ENCODE data around the gene PLXNA4. TPM values are rescaled to one million over a fixed set of nuclear protein-coding genes. Genes with fewer than 3 reads are reported as not detected.

PLXNA4 gene
- total RNA-seq, 1 donor from 2014 or later = 5.2 TPM

- peaks cover 30% of the 10 kb centered on the region for H3K4me1 Mint-ChIP-seq
- H3K27me3 Mint-ChIP-seq (ENCODE audit: low read depth) = peaks cover 72% of the 10 kb centered on the region
- H3K36me3 Mint-ChIP-seq = no peaks in the 10 kb centered on the region
- no peak overlapping the region for H3K27ac Mint-ChIP-seq
- DNase-seq (ENCODE audit: low spot score in 2 of 2, unreplicated experiment in 2 of 2) = no peak
- H3K4me3 Mint-ChIP-seq = no peak overlapping the region
- TF ChIP-seq CTCF (IDR thresholded peaks at IDR 0.05; ENCODE audit: unreplicated experiment) = no peak
- no peaks in the 10 kb centered on the region for H3K9me3 Mint-ChIP-seq
These were observed 417.4 kb downstream of the PLXNA4 start for GRCh38 chr7:132158841-132159240.

DNA sequence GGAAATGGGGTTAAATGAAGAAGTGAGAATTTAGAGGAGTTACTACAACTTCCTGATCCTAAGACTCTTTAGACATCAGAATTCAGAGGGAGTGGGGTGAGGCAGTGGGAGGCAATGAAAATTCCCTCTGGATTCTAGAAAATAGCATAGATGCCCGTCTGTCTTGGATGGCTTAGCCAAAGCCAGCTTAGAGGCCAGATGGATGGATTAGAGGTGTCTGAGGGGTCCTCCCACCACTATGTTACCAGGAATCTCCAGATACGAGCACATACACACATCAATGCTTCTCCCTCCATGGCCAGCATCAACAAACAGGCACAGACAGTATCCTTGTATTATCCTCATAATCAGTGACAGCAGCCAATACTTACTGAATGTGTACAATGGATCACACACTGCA is 418.1 kb downstream of the PLXNA4 start:
- TF ChIP-seq CTCF (IDR thresholded peaks at IDR 0.05; ENCODE audit: unreplicated experiment) = no peak
- H3K4me1 Mint-ChIP-seq = peaks cover 29% of the 10 kb centered on the region
- no peak overlapping the region for H3K27ac Mint-ChIP-seq
- H3K4me3 Mint-ChIP-seq = no peak overlapping the region
- no peak for DNase-seq (ENCODE audit: low spot score in 2 of 2, unreplicated experiment in 2 of 2)
- peaks cover 76% of the 10 kb centered on the region for H3K27me3 Mint-ChIP-seq (ENCODE audit: low read depth)
- H3K9me3 Mint-ChIP-seq = no peaks in the 10 kb centered on the region
- H3K36me3 Mint-ChIP-seq = no peaks in the 10 kb centered on the region

- H3K4me1 Mint-ChIP-seq = peaks cover 9% of the 10 kb centered on the region
- no peak for DNase-seq (ENCODE audit: low spot score in 2 of 2, unreplicated experiment in 2 of 2)
- H3K9me3 Mint-ChIP-seq = no peaks in the 10 kb centered on the region
- no peak for TF ChIP-seq CTCF (IDR thresholded peaks at IDR 0.05; ENCODE audit: unreplicated experiment)
- no peak overlapping the region for H3K27ac Mint-ChIP-seq
- H3K27me3 Mint-ChIP-seq (ENCODE audit: low read depth) = peaks cover 82% of the 10 kb centered on the region
- no peaks in the 10 kb centered on the region for H3K36me3 Mint-ChIP-seq
- H3K4me3 Mint-ChIP-seq = no peak overlapping the region
These were observed 420.6 kb downstream of the PLXNA4 start for GRCh38 chr7:132155715-132156114.

DNA sequence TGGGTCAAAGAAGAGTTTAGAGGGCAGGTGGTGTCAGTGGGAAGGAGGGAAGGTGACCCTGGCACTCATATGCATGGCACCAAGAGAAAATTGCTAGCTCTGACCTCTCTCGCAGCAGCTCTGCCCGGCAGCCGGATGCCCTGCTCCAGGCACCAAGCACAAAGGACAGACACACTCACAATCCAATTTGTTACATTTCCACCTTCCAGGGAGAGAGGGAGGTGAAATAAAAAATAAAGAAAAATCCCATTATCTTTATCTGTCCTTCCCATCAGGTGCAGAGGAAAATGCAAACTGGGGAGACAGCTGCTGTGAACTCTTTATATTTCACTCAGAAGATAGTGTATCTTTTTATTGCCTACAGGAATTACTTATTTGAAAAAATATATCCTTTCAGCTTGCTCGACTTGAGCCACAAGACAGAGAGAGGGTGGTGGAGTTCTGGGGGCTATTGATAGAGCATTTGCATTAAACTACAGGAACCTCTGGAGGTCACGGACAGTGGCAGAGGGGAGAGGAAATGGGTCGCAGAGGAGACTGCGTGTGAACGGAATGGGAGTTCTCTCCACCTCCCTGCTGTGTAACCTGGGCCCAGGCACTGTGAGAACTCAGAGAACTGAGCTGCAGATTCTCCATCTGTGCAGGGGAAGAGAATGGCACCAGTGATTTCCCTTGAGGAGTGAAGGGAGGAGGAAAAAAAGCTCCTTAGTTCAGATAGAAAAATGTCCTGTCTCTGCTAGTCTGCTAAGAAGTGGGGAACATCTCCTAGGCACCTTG is 421.4 kb downstream of the PLXNA4 start:
- DNase-seq (ENCODE audit: low spot score in 2 of 2, unreplicated experiment in 2 of 2) = no peak
- H3K4me3 Mint-ChIP-seq = no peak overlapping the region
- peaks cover 87% of the 10 kb centered on the region for H3K27me3 Mint-ChIP-seq (ENCODE audit: low read depth)
- H3K36me3 Mint-ChIP-seq = no peaks in the 10 kb centered on the region
- H3K9me3 Mint-ChIP-seq = no peaks in the 10 kb centered on the region
- H3K27ac Mint-ChIP-seq = no peak overlapping the region
- peaks cover 7% of the 10 kb centered on the region for H3K4me1 Mint-ChIP-seq
- TF ChIP-seq CTCF (IDR thresholded peaks at IDR 0.05; ENCODE audit: unreplicated experiment) = no peak

- no peak overlapping the region for H3K27ac Mint-ChIP-seq
These were observed 422.0 kb downstream of the PLXNA4 start for GRCh38 chr7:132154248-132154647.

More at GRCh38 chr7:132154248-132154647, 422.0 kb downstream of the PLXNA4 start:
- no peaks in the 10 kb centered on the region for H3K9me3 Mint-ChIP-seq
- no peak for TF ChIP-seq CTCF (IDR thresholded peaks at IDR 0.05; ENCODE audit: unreplicated experiment)
- no peaks in the 10 kb centered on the region for H3K36me3 Mint-ChIP-seq
- DNase-seq (ENCODE audit: low spot score in 2 of 2, unreplicated experiment in 2 of 2) = no peak
- H3K27me3 Mint-ChIP-seq (ENCODE audit: low read depth) = peaks cover 87% of the 10 kb centered on the region
- H3K4me1 Mint-ChIP-seq = peaks cover 7% of the 10 kb centered on the region
- H3K4me3 Mint-ChIP-seq = no peak overlapping the region
